Measurements from ENCODE around the gene BACE1-AS.

The BACE1-AS gene

DNA sequence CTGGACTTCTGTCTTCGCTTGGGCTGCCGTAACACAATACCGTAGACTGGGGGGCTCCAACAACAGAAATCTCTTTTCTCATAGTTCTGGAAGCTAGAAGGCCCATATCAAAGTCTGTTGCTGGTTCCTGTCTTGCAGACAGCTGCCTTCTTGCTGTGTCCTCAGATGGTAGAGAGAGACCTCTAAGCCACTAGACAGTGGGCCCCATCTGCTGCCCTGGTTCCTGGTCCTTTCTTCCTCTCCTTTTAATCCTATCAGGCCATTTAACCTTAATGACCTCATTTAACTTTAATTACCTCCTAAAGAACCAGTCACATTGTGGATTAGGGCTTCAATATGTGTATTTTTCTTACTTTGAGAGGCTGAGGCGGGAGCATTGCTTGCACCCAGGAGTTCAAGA, 45.9 kb downstream of the BACE1-AS start:
- in situ Hi-C loops (cut with HindIII; ENCODE audit: low pct_unique_long_range_greater_than_20kb, low sequenced_read_pairs): no loop called here
- no peak for DNase-seq (ENCODE audit: low read depth in 1 of 2, low spot score in 1 of 2)
- TF ChIP-seq JUND (IDR thresholded peaks at IDR 0.05; ENCODE audit: low read depth): no peak
